ENCODE data around the gene AK4.

The AK4 gene

DNA sequence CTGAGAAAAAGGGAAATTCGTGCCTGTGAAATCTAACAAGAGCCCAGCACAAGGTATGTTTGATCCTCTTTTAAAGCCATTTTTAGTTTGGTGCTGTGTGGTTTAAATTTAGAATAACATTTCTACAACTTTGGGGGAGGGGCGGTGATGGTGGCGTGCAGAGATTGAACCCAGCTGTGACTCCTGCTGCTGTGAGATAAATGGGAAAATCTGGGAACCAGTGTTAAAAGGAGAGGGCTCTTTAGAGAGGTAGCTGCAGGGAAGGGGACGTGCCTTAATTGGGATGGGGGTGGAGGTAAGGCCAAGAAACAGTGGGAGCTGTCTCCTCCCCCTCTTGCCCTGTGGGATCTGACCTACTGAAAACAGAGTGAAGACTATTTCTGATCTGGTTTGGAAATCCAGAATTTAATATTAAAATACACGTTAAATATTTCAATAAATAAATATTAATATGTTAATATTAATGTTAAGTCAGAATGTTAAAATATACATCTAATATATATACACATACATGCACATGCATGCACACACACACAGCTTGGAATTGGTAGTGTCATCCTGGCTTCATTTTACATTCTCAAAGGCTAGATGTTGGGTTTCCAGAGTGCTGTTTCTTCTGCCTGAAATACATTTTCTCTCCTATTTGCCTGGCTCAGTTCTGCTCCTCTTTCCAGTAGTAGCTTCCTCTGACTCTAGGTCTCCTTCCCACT lies 131.2 kb downstream of the AK4 start:
- DNase-seq (ENCODE audit: low spot score) = no peak
- no peak overlapping the region for H3K27ac ChIP-seq
- H3K4me3 ChIP-seq = peak overlapping the region; percentile 32
- TF ChIP-seq, protein P1, sequence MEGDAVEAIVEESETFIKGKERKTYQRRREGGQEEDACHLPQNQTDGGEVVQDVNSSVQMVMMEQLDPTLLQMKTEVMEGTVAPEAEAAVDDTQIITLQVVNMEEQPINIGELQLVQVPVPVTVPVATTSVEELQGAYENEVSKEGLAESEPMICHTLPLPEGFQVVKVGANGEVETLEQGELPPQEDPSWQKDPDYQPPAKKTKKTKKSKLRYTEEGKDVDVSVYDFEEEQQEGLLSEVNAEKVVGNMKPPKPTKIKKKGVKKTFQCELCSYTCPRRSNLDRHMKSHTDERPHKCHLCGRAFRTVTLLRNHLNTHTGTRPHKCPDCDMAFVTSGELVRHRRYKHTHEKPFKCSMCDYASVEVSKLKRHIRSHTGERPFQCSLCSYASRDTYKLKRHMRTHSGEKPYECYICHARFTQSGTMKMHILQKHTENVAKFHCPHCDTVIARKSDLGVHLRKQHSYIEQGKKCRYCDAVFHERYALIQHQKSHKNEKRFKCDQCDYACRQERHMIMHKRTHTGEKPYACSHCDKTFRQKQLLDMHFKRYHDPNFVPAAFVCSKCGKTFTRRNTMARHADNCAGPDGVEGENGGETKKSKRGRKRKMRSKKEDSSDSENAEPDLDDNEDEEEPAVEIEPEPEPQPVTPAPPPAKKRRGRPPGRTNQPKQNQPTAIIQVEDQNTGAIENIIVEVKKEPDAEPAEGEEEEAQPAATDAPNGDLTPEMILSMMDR (IDR thresholded peaks at IDR 0.05) = no peak

Data from coronary artery (tissue), 2 donors.